Articular chondrocyte of knee joint (primary cell): ENCODE measurements around the gene RAMP2. TPM values are rescaled to one million over a fixed set of nuclear protein-coding genes. Genes with fewer than 3 reads are reported as not detected.

Source experiments
- small RNA-seq: library from RNA; depleted of rRNA; stranded (forward); fragments of <200 nt; gene quantifications from one replicate; pipeline ENCODE3, GENCODE V24; 2012
- total RNA-seq: library from RNA; depleted of rRNA; stranded (reverse); fragments of >200 nt; gene quantifications from 2 replicates; pipeline ENCODE4 v1.2.3, GENCODE V29; 2012

RAMP2 gene
- total RNA-seq = 0.22 TPM in 1 of 2 replicates, not detected in the other

GRCh38 chr17:42760652-42761581, at the start of gene RAMP2:
Gene RAMP2 (plus strand): TSS chr17:42761227. CDS start chr17:42761262, 35 bp downstream.

GRCh38 chr17:42744806-42745617, 16.0 kb upstream of the RAMP2 start, which contains the start of gene EZH1:
Gene EZH1 (minus strand): TSS chr17:42745040. CDS start chr17:42728941, 16,099 bp downstream.

GRCh38 chr17:42773290-42774035, 12.4 kb downstream of the RAMP2 start, which contains the start of gene VPS25:
Gene VPS25 (plus strand): TSS chr17:42773449. CDS start chr17:42773476, 27 bp downstream.

GRCh38 chr17:42779936-42780850, 19.2 kb downstream of the RAMP2 start, which contains the start of gene WNK4:
Gene WNK4 (plus strand): TSS chr17:42780610. CDS start chr17:42780699, 89 bp downstream.

GRCh38 chr17:42798383-42799380, 37.7 kb downstream of the RAMP2 start, which contains the start of the genes CNTD1 and COA3:
Gene CNTD1 (plus strand): TSS chr17:42798861. CDS start chr17:42799068, 207 bp downstream.
Gene COA3 (minus strand): TSS chr17:42798704. CDS start chr17:42798681, 23 bp downstream.

Small RNA genes lying within 50 kb of the gene (small RNA-seq; reads per million reads assigned to genes)
- gene HMGN2P15 = not detected

Other genes starting within 250 kb of the RAMP2 start
- gene NAGLU, start 225.0 kb upstream of the RAMP2 start, total RNA-seq = 31.0 and 41.8 TPM in 2 replicates
- 0.39 and 0.86 TPM in 2 replicates for gene HSD17B1, start 208.3 kb upstream of the RAMP2 start, total RNA-seq
- 12.3 and 13.6 TPM in 2 replicates for gene COASY, start 199.1 kb upstream of the RAMP2 start, total RNA-seq
- 32.2 and 38.5 TPM in 2 replicates for gene MLX, start 194.1 kb upstream of the RAMP2 start, total RNA-seq
- gene PSMC3IP, start 183.5 kb upstream of the RAMP2 start, total RNA-seq = 3.0 and 4.1 TPM in 2 replicates
- gene RETREG3, start 151.9 kb upstream of the RAMP2 start, total RNA-seq = 60.0 and 66.8 TPM in 2 replicates
- 17.1 and 18.1 TPM in 2 replicates for gene TUBG1, start 151.5 kb upstream of the RAMP2 start, total RNA-seq
- gene TUBG2, start 101.9 kb upstream of the RAMP2 start, total RNA-seq = 14.9 and 15.3 TPM in 2 replicates
- 8.0 and 8.2 TPM in 2 replicates for gene PLEKHH3, start 84.2 kb upstream of the RAMP2 start, total RNA-seq
- 1.0 and 1.2 TPM in 2 replicates for gene CCR10, start 79.4 kb upstream of the RAMP2 start, total RNA-seq
- 12.4 and 14.2 TPM in 2 replicates for gene CNTNAP1, start 78.7 kb upstream of the RAMP2 start, total RNA-seq
- 26.6 and 27.7 TPM in 2 replicates for gene EZH1, start 16.2 kb upstream of the RAMP2 start, total RNA-seq
- gene VPS25, start 12.2 kb downstream of the RAMP2 start, total RNA-seq = 51.0 and 57.1 TPM in 2 replicates
- gene WNK4, start 19.4 kb downstream of the RAMP2 start, total RNA-seq = under 0.01 TPM in 1 of 2 replicates, not detected in the other
- 48.9 and 52.8 TPM in 2 replicates for gene COA3, start 37.5 kb downstream of the RAMP2 start, total RNA-seq
- 0.13 and 0.65 TPM in 2 replicates for gene CNTD1, start 37.6 kb downstream of the RAMP2 start, total RNA-seq
- 73.6 and 81.3 TPM in 2 replicates for gene BECN1, start 63.1 kb downstream of the RAMP2 start, total RNA-seq
- 85.0 and 90.0 TPM in 2 replicates for gene PSME3, start 72.2 kb downstream of the RAMP2 start, total RNA-seq
- 1.3 and 2.6 TPM in 2 replicates for gene AOC2, start 83.4 kb downstream of the RAMP2 start, total RNA-seq
- 0.13 and 0.54 TPM in 2 replicates for gene AOC3, start 90.0 kb downstream of the RAMP2 start, total RNA-seq
- not detected in 2 replicates for gene G6PC1, start 139.6 kb downstream of the RAMP2 start, total RNA-seq
- gene AARSD1, start 203.2 kb downstream of the RAMP2 start, total RNA-seq = 16.2 and 16.7 TPM in 2 replicates
- gene PTGES3L, start 218.9 kb downstream of the RAMP2 start, total RNA-seq = 0.11 and 0.52 TPM in 2 replicates
- 11.0 and 11.8 TPM in 2 replicates for gene RUNDC1, start 219.3 kb downstream of the RAMP2 start, total RNA-seq
- gene RPL27, start 237.2 kb downstream of the RAMP2 start, total RNA-seq = 992 and 1,718 TPM in 2 replicates
- 43.2 and 51.2 TPM in 2 replicates for gene IFI35, start 245.6 kb downstream of the RAMP2 start, total RNA-seq